ENCODE measurements around the gene MAGEA10. TPM values are rescaled to one million over a fixed set of nuclear protein-coding genes. Genes with fewer than 3 reads are reported as not detected.

Gene MAGEA10
- polyA plus RNA-seq, 1 donor from 2014 or later, result not detected

GRCh38 chrX:152103866-152104265 lies 34.5 kb downstream of the MAGEA10 start:
- Histone ChIP-seq H3F3A (ENCODE audit: insufficient read depth, low read length, poor library complexity, severe bottlenecking) (no peaks in the 10 kb centered on the region), H3K4me2 (ENCODE audit: low read length) (no peak overlapping the region), H3K4me3 (ENCODE audit: low read length) (no peak overlapping the region), H3K79me2 (replicated peaks; ENCODE audit: insufficient read depth, low read length) (no peaks in the 10 kb centered on the region), H3K36me3 (ENCODE audit: insufficient read depth, low read length) (no peaks in the 10 kb centered on the region), H2AFZ (ENCODE audit: low read depth, low read length) (no peak overlapping the region), H3K9ac (ENCODE audit: low read length) (no peak overlapping the region), H4K20me1 (ENCODE audit: insufficient read depth) (no peaks in the 10 kb centered on the region), H3K27me3 (ENCODE audit: insufficient read depth, low read depth, low read length) (no peaks in the 10 kb centered on the region), H3K9me2 (ENCODE audit: insufficient read depth, low read length) (no peaks in the 10 kb centered on the region), H3K27ac (ENCODE audit: low read length) (no peak overlapping the region), H3K9me3 (ENCODE audit: low read length) (no peaks in the 10 kb centered on the region)
- TF ChIP-seq TAF1 (IDR thresholded peaks at IDR 0.05; ENCODE audit: low read depth), result no peak
- no peak for TF ChIP-seq CTCF (IDR thresholded peaks at IDR 0.05; ENCODE audit: poor library complexity, severe bottlenecking)
- no peak for TF ChIP-seq SMC3 (conservative IDR thresholded peaks at IDR 0.05; ENCODE audit: poor library complexity)

- no peaks in the 10 kb centered on the region for H3F3A ChIP-seq (ENCODE audit: insufficient read depth, low read length, poor library complexity, severe bottlenecking)
- no peak overlapping the region for H3K9ac ChIP-seq (ENCODE audit: low read length)
- H3K9me2 ChIP-seq (ENCODE audit: insufficient read depth, low read length), result no peaks in the 10 kb centered on the region
- H4K20me1 ChIP-seq (ENCODE audit: insufficient read depth), result no peaks in the 10 kb centered on the region
- no peak overlapping the region for H3K4me2 ChIP-seq (ENCODE audit: low read length)
- no peaks in the 10 kb centered on the region for H3K27me3 ChIP-seq (ENCODE audit: insufficient read depth, low read depth, low read length)
- H3K27ac ChIP-seq (ENCODE audit: low read length), result no peak overlapping the region
- H3K79me2 ChIP-seq (replicated peaks; ENCODE audit: insufficient read depth, low read length), result no peaks in the 10 kb centered on the region
- TF ChIP-seq EP300 (conservative IDR thresholded peaks at IDR 0.05; ENCODE audit: poor library complexity, severe bottlenecking) (no peak), REST (IDR thresholded peaks at IDR 0.05; ENCODE audit: borderline replicate concordance) (no peak)
- H3K9me3 ChIP-seq (ENCODE audit: low read length), result no peaks in the 10 kb centered on the region
- no peak overlapping the region for H2AFZ ChIP-seq (ENCODE audit: low read depth, low read length)
- H3K4me3 ChIP-seq (ENCODE audit: low read length), result no peak overlapping the region
- no peaks in the 10 kb centered on the region for H3K36me3 ChIP-seq (ENCODE audit: insufficient read depth, low read length)
These were observed 52.2 kb downstream of the MAGEA10 start for GRCh38 chrX:152086141-152086540.

Other genes starting within 250 kb of the MAGEA10 start
- not detected in 2 replicates for gene MAGEA4, start 225.7 kb downstream of the MAGEA10 start, polyA plus RNA-seq
- gene GABRE, start 163.9 kb downstream of the MAGEA10 start, polyA plus RNA-seq, result 0.10 TPM in 1 of 2 replicates, not detected in the other